ENCODE results near the gene IGFL3.

DNA sequence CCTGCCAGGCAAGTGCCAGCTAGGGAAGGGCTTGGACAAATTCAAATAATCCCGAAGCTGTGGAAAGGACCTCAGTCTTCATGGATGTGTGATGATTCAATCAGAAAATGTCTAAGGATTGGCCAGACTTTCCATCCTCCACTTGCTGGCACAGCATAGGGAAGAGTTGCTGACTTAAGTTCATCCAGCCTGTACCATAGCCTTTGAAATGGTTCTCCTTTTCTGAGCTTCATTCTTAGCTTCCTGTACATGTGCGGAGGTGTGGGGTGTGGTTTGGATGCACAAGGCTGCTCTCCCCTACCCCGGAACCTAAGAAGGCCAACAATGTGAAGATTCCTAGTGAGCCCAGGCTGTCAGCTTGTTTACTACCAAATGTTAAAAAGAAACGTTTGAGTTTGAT is 959 bp upstream of the IGFL3 start:
- no peak for TF ChIP-seq POLR2A (IDR thresholded peaks at IDR 0.05)
- TF ChIP-seq, protein P1, sequence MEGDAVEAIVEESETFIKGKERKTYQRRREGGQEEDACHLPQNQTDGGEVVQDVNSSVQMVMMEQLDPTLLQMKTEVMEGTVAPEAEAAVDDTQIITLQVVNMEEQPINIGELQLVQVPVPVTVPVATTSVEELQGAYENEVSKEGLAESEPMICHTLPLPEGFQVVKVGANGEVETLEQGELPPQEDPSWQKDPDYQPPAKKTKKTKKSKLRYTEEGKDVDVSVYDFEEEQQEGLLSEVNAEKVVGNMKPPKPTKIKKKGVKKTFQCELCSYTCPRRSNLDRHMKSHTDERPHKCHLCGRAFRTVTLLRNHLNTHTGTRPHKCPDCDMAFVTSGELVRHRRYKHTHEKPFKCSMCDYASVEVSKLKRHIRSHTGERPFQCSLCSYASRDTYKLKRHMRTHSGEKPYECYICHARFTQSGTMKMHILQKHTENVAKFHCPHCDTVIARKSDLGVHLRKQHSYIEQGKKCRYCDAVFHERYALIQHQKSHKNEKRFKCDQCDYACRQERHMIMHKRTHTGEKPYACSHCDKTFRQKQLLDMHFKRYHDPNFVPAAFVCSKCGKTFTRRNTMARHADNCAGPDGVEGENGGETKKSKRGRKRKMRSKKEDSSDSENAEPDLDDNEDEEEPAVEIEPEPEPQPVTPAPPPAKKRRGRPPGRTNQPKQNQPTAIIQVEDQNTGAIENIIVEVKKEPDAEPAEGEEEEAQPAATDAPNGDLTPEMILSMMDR (IDR thresholded peaks at IDR 0.05): no peak
